NOMO-1 treated with dmso at 0.1 percent for 144 hours (cell line): Measurements from ENCODE around the gene KIR3DL3.
A peak's percentile ranks its signal among the peaks of the same experiment; 100 is the strongest.
"Not testable (repeated sequence)": the region's sequence is repeated elsewhere in the genome, so short reads cannot be mapped to it uniquely, and the experiment has no call there.

ENCODE experiments used
- DNase-seq: peaks from one replicate; lab custom pipeline; 2025; ENCODE audit not compliant: unreplicated experiment; lab: John Stamatoyannopoulos, UW

The KIR3DL3 gene

GRCh38 chr19:54724142-54724541 lies at the start of gene KIR3DL3:
KIR3DL3 (plus strand) TSS chr19:54724442; CDS start chr19:54724497, 55 bp downstream.
- DNase-seq = no peak

DNA sequence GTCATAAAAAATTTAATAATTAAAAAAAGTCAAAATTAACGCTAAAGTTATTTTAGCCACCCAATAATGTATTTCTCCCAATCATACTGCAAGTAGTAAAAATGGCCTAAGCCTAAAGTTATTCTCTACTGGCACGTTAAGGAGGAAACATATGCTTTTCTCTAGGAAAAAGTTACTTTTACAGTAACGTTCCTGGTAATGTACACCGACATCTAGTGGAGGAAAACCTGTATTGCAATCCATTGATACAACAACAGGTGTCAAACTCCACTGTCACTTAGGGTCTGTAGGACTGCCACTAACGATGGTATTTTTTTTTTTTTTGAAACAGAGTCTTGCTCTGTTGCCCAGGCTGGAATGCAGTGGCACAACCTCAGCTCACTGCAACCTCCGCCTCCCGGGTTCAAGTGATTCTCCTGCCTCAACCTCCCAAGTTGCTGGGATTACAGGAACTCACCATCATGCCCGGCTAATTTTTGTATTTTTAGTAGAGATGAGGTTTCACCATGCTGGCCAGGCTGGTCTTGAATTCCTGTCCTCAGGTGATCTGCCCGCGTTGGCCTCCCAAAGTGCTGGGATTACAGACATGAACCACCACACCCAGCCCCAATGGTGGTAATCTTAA lies 47.9 kb upstream of the KIR3DL3 start:
- not testable (repeated sequence) for DNase-seq

DNA sequence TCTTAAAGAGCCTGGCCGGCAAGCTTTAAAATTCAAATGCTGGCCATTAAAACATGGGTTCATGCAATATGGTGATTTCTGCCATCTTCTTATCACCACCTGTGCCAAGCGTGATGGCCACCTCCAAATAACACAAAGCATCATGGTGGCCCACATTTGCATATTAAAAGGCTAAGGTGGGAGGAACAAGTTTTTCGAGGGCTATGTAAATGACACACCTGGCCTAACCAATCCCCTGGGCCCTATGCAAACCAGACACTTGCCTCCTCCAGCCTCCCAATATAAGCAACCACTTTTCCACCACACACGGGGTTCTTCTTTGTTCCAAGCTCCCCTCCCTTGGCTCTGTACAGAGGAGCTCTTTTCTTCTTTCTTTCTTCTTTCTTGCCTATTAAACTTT lies 47.0 kb upstream of the KIR3DL3 start:
- no peak for DNase-seq

DNA sequence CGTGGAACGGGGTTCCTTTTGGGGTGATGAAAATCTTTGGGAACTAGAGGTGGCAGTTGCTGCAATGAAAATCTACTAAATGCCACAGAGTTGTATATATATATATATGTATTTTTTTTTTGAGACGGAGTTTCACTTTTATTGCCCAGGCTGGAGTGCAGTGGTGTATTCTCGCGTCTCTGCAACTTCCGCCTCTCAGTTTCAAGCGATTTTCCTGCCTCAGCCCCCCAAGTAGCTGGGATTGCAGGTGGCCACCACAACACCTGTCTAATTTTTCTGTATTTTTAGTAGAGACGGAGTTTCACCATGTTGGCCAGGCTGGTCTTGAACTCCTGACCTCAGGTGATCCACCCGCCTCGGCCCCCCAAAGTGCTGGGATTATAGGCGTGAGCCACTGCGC lies 42.6 kb upstream of the KIR3DL3 start:
- DNase-seq = not testable (repeated sequence)

DNA sequence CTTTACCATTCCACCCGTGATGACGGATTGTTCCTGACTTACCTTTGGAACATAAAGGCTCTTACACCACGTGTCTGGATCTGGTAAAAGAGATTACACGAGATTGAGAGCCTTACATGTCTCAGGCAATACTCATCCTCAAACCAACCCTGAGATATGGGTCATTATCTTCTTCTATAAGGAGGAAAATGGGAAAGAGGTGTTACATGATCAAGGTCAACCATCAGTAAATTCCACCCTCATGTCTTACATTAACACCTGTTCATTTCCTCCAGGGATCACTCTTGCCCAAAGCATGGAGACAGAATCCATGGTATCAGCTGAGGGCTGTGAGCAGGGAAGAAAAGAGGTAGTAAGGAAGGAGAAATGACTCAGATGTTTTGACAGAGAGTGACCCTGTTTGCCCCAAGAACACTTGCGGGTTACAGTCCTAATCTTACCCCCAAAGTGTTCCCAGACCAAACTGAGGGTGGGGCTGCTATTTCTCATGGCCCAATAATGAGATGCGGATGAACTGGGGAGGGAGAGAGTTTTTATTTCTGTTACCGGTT lies 41.9 kb upstream of the KIR3DL3 start:
- no peak for DNase-seq

DNA sequence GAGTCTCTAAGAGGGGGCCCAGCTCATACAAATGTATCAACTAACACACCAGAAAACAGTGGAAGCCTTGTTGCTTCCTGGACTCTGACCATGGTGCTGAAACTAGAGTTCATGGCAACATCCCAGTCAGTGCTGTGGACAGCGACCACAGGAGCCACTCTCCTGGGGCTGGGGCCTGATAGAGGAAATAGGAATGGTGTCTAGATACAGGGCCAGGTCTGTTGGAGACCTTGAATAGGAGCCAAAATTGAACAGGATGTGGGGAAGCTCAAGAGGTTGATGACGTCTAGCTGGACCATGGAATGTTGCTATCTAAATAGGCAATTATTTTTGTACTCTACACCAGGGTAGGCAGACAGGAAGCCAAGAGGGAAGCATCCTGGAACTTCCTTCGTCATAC lies 39.7 kb upstream of the KIR3DL3 start:
- DNase-seq = peak; percentile 21

GRCh38 chr19:54691582-54692297 lies 32.5 kb upstream of the KIR3DL3 start:
- no peak for DNase-seq

DNA sequence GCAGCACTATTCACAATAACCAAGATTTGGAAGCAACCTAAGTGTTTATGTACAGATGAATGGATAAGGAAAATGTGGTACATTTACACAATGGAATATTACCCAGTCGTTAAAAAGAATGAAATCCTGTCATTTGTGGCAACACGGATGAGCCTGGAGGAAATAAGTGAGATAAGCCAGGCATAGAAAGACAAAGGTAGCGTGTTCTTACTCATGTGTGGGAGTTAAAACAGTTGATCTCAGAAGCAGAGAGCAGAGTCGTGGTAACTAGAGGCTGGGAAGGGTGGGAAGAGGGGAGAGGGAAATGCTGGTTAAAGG lies 32.0 kb upstream of the KIR3DL3 start:
- no peak for DNase-seq

GRCh38 chr19:54694648-54695047 lies 29.6 kb upstream of the KIR3DL3 start:
- no peak for DNase-seq

DNA sequence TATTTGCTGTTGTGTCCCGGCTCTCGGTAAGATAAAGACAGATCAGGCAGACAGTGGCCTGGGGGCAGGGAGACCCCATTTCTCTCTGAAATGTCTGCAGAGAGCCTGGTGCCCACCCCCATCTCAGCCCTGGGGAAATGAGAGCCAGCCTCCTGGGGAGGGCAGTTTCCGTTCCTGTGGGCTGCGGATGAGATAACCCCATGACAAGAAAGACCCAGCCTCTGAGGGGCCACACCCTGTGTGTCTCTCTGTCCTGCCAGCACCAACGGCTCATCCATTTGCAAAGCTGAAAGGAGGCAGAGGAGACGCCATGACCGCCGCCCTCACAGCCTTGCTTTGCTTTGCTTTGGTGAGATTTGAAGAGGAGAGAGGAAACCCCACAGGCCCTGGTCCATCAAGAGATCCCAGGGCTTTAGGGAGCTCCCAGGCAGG lies 28.1 kb upstream of the KIR3DL3 start:
- no peak for DNase-seq

DNA sequence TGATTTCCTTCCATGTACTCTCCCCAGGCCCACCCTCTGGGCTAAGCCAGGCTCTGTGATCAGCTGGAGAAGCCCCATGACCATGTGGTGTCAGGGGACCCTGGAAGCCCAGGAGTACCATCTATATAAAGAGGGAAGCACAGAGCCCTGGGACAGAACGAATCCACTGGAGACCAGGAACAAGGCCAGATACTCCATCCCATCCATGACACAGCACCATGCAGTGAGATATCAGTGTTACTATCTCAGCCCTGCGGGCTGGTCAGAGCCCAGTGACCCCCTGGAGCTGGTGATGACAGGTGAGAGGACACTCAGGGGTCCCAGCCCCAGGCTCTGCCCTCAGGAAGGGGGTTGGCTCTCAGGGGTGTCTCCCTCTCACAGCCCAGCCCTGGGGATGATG lies 27.5 kb upstream of the KIR3DL3 start:
- DNase-seq = no peak

DNA sequence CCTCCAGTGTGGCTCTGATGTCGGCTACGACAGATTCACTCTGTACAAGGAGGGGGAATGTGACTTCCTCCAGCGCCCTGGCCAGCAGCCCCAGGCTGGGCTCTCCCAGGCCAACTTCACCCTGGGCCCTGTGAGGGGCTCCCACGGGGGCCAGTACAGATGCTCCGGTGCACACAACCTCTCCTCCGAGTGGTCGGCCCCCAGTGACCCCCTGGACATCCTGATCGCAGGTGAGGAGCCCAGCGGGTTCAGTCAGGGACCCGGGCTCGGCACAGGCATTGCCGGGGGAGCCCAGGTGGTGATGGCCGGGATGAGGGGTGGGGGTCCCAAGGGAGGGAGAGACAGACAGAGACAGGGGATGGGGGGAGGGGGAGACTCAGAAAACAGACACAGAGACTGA lies 26.5 kb upstream of the KIR3DL3 start:
- not testable (repeated sequence) for DNase-seq

DNA sequence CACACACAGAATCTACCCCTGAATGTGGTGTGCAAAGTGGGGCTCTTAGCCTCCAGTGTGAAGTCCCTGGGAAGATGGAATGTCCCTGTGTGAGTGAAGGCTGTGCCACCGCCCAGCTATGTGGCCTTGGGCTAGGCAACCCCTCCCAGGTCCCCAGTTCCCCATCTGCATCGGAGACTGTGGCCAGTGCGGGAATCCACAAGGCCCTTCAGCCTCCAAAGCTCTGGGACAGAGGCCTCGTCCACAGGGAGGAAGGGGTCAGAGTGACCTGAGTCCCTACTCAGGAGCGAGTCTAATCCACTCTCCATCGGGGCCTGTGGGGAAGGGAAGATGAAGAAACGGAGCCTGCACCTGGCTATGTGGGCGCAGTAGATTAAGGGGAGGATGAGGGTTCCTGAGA lies 19.3 kb upstream of the KIR3DL3 start:
- DNase-seq = no peak

DNA sequence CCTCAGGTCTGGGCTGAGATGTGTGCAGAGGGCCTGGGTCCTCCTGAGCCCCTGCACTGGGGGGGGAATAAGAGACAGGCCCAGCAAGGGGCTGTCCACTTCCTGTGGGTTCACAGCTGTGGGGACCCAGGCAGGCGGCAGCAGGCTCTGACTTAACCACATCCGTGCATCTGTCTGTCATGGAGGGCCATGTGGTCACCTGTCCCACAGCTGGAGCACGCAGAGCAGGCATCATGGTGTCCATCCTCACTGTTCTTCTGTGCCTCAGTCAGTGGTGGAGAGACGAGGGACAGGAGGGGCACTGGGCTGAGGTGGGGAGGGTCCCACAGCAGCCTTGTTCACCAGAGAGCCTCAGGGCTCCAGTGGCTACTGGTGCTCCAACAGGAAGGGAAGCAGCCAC lies 16.3 kb upstream of the KIR3DL3 start:
- no peak for DNase-seq

DNA sequence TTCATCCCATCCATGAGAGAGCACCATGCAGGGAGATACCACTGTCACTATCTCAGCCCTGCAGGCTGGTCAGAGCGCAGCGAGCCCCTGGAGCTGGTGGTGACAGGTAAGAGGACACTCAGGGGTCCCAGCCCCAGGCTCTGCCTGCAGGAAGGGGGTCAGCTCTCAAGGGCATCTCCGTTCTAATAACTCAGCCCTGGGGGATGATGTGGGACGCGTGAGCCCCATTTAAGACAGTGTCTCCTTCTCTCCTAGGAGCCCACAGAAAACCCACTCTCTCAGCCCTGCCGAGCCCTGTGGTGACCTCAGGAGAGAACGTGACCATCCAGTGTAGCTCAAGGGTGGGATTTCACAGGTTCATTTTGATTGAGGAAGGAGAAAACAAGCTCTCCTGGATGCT lies 15.5 kb upstream of the KIR3DL3 start:
- no peak for DNase-seq

GRCh38 chr19:54709212-54709948 lies 14.9 kb upstream of the KIR3DL3 start:
- no peak for DNase-seq

DNA sequence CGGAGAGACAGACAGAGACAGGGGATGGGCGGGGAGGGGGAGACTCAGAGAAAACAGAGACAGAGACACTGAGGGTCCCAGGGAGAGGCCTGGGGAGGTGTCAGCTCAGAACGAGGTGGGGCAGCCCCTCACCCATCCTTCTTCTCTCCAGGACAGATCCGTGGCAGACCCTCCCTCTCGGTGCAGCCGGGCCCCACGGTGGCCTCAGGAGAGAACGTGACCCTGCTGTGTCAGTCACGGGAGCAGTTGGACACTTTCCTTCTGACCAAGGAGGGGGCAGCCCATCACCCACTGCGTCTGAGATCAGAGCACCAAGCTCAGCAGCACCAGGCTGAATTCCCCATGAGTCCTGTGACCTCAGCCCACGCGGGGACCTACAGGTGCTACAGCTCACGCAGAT lies 14.3 kb upstream of the KIR3DL3 start:
- not testable (repeated sequence) for DNase-seq

- DNase-seq = no peak
These were observed 402 bp downstream of the KIR3DL3 start for GRCh38 chr19:54724644-54725043.

DNA sequence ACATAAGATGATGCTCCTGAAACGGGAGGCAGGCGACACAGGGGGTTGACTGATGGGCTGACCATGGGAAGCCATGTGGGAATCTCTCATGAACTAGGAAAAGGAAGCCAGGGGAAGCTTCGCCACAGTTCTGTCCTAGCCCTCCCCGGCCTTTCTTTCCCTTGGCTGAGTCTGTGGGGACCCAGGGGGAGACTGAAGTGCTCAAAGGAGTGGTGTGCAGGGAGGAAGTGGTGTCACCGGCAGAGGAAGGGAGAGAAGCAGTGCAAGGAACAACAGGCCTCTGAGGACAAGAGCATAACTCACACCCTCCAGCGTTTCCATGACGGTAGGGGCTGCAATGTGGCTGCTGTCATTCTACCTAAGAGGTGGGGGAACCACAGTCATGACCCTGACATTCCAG lies 1.1 kb downstream of the KIR3DL3 start:
- DNase-seq = no peak

DNA sequence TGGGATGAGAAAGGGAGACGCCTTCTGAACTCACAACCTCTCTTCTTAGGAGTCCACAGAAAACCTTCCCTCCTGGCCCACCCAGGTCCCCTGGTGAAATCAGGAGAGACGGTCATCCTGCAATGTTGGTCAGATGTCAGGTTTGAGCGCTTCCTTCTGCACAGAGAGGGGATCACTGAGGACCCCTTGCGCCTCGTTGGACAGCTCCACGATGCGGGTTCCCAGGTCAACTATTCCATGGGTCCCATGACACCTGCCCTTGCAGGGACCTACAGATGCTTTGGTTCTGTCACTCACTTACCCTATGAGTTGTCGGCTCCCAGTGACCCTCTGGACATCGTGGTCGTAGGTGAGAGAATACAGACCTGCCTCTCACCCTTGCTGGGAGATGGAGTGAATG lies 3.3 kb downstream of the KIR3DL3 start:
- no peak for DNase-seq

- no peak for DNase-seq
These were observed 3.9 kb downstream of the KIR3DL3 start for GRCh38 chr19:54728167-54728566.
